Chondrocyte (in vitro differentiated cells): ENCODE measurements around the gene PPP2R1B. TPM values are rescaled to one million over a fixed set of nuclear protein-coding genes. Genes with fewer than 3 reads are reported as not detected.

Experiments
- DNase-seq: peaks from one replicate; pipeline ENCODE4 v3.0.0; 2021; ENCODE audit warnings: mixed read lengths, low spot score
- H3K27ac Mint-ChIP-seq: one replicate; pipeline ENCODE4 v1.8.0; 2021; ENCODE audit warnings: mild to moderate bottlenecking, moderate library complexity, mixed read lengths; ENCODE audit not compliant: unreplicated experiment
- H3K27me3 Mint-ChIP-seq: 2 replicates; pipeline ENCODE4 v1.8.0; 2021; ENCODE audit warnings: low read depth, mixed read lengths
- H3K36me3 Mint-ChIP-seq: 2 replicates; pipeline ENCODE4 v1.8.0; 2021; ENCODE audit warnings: low read depth, mixed read lengths
- H3K4me1 Mint-ChIP-seq: 2 replicates; pipeline ENCODE4 v1.8.0; 2021; ENCODE audit warnings: low read depth, mild to moderate bottlenecking, mixed read lengths
- H3K4me3 Mint-ChIP-seq: one replicate; pipeline ENCODE4 v1.8.0; 2021; ENCODE audit warnings: mild to moderate bottlenecking, moderate library complexity, mixed read lengths; ENCODE audit not compliant: unreplicated experiment
- H3K9me3 Mint-ChIP-seq: 2 replicates; pipeline ENCODE4 v1.8.0; 2021; ENCODE audit warnings: low read depth, mixed read lengths
- total RNA-seq: library from RNA; stranded (reverse); gene quantifications from 3 replicates; pipeline ENCODE4 v1.2.1, GENCODE V29; 2021
- TF ChIP-seq, protein P1 (sequence below): fragments of 200-600 bp; sonication (generic); IDR thresholded peaks from 2 replicates; pipeline ENCODE4 v1.5.0; 2021; ENCODE audit warnings: antibody characterized with exemption, mild to moderate bottlenecking, moderate library complexity

PPP2R1B gene
- total RNA-seq, 1 donor from 2014 or later: 17.2 TPM

DNA sequence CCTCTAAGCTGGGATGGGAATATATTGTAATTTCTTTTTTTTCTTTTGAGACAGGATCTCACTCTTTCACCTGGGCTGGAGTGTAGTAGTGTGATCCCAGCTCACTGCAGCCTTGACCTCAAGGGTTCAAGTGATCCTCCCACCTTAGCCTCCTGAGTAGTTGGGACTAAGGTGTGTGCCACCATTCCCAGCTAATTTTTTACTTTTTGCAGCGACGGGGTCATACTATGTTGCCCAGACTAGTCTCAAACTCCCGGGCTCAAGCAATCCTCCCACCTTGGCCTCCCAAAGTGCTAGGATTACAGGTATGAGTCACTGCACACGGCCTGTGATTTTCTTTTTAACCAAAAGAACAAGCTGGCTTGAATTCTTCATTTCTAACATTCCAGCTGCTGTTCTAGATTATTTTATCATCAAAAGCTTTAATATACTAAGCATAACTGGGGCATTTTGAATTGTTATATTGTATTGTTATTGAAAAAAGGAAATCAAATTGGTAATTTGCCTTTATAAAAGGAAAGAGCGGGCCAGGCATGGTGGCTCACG, 26.8 kb upstream of the PPP2R1B start:
- H3K4me1 Mint-ChIP-seq: peaks cover 28% of the 10 kb centered on the region
- peaks cover 11% of the 10 kb centered on the region for H3K36me3 Mint-ChIP-seq
- H3K27ac Mint-ChIP-seq: peak overlapping the region; percentile 66
- H3K9me3 Mint-ChIP-seq: peaks cover 4% of the 10 kb centered on the region
- no peaks in the 10 kb centered on the region for H3K27me3 Mint-ChIP-seq
- TF ChIP-seq, protein P1, sequence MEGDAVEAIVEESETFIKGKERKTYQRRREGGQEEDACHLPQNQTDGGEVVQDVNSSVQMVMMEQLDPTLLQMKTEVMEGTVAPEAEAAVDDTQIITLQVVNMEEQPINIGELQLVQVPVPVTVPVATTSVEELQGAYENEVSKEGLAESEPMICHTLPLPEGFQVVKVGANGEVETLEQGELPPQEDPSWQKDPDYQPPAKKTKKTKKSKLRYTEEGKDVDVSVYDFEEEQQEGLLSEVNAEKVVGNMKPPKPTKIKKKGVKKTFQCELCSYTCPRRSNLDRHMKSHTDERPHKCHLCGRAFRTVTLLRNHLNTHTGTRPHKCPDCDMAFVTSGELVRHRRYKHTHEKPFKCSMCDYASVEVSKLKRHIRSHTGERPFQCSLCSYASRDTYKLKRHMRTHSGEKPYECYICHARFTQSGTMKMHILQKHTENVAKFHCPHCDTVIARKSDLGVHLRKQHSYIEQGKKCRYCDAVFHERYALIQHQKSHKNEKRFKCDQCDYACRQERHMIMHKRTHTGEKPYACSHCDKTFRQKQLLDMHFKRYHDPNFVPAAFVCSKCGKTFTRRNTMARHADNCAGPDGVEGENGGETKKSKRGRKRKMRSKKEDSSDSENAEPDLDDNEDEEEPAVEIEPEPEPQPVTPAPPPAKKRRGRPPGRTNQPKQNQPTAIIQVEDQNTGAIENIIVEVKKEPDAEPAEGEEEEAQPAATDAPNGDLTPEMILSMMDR: no peak
- no peak overlapping the region for H3K4me3 Mint-ChIP-seq
- DNase-seq: no peak

DNA sequence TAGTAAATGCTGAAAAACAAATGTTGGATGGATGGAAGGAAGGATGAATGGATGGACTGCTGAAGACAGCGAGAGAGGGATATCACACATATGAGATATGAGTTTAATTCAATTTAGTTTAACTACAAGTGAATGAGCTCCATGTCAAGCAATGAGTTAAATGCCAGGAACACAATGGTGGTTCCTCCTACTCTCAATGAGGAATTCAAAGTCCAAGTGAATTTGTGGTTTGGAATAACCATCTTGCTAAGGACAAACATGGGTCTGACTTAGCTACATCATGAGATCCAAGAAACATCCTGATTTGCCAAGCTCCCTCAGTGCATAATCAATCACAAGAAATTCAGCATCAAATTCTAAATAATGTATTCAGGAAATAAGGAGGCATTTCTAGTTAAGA, 26.1 kb upstream of the PPP2R1B start:
- Mint-ChIP-seq H3K27ac (peak overlapping the region; percentile 41), H3K4me3 (no peak overlapping the region), H3K4me1 (peaks cover 28% of the 10 kb centered on the region), H3K9me3 (peaks cover 2% of the 10 kb centered on the region), H3K36me3 (peaks cover 9% of the 10 kb centered on the region), H3K27me3 (no peaks in the 10 kb centered on the region)
- TF ChIP-seq, protein P1: no peak
- DNase-seq: no peak

DNA sequence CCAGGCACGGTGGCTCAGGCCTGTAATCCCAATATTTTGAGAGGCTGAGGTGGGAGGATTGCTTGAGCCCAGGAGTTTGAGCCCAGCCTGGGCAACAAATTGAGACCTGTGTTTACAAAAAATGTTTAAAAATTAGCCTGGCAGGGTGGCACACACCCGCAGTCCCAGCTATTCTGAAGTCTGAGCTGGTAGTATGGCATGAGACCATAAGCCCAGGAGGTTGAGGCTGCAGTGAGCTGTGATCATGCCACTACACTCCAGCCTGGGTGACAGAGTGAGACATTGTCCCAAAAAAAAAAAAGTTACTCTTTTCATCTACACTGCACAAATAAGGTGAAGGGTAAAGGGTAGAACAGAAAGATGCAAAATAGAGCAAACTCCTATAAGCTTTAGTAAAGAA, 22.3 kb upstream of the PPP2R1B start:
- Mint-ChIP-seq H3K27me3 (no peaks in the 10 kb centered on the region), H3K4me3 (no peak overlapping the region), H3K27ac (no peak overlapping the region), H3K9me3 (no peaks in the 10 kb centered on the region), H3K4me1 (peaks cover 8% of the 10 kb centered on the region), H3K36me3 (peaks cover 7% of the 10 kb centered on the region)
- DNase-seq: no peak
- TF ChIP-seq, protein P1: no peak

DNA sequence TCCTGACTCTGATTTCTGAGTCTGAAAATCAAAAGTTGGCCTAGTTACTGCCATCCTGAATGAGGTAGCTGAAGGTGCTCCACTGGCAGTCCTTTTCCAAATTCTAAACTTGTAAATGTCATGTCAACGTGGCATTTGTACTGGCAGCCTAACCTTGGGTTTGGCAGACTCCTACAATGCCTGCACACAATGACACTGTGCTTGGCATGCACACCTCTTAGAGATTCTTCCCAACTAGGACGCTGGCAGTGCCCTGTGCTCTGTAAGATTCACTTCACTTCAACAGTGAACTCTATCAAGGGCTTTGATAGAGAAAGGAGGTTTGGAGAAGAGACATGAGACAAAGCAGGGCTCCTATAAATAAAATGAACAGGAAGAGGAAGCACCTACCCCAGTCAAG, 21.9 kb upstream of the PPP2R1B start:
- Mint-ChIP-seq H3K27me3 (no peaks in the 10 kb centered on the region), H3K9me3 (no peaks in the 10 kb centered on the region)

DNA sequence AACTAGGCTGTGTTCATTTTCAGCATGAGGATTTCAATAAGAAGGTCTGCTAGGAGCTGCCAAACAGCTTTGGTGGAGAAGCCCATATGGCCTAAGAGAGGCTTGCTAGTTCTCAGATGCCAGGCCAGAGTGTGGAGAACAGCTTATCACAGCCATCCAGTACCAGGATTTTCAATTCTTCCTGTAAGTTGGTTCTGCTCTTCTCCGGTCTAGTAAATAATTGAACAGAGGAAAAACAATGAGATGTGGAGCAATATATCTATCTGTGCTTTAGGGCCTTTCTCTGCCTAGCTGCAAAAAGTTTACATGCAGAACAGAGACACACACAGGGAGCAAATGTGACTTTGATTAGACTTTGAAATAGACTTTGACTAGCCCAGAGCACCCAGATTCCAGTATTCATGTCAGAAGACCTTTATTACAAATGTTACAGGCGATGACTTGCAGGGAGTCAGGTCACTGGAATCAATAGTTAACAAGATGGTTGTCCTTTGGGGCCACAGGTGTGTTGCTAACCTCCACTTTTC, 19.8 kb upstream of the PPP2R1B start:
- Mint-ChIP-seq H3K4me3 (no peak overlapping the region), H3K4me1 (no peaks in the 10 kb centered on the region), H3K27ac (no peak overlapping the region), H3K9me3 (no peaks in the 10 kb centered on the region), H3K36me3 (peaks cover 7% of the 10 kb centered on the region), H3K27me3 (no peaks in the 10 kb centered on the region)
- no peak for DNase-seq
- TF ChIP-seq, protein P1: no peak

More for the DNA sequence above, 21.9 kb upstream of the PPP2R1B start:
- H3K27ac Mint-ChIP-seq: no peak overlapping the region
- H3K4me1 Mint-ChIP-seq: peaks cover 4% of the 10 kb centered on the region
- H3K36me3 Mint-ChIP-seq: peaks cover 7% of the 10 kb centered on the region
- DNase-seq: no peak
- H3K4me3 Mint-ChIP-seq: no peak overlapping the region
- TF ChIP-seq, protein P1: no peak
